SU-DHL-6 (cell line): Measurements from ENCODE around the gene SAPCD2.

ENCODE experiments used
- CTCF ChIP-seq: fragments of 200-600 bp; sonication (generic); IDR thresholded peaks from one replicate; pipeline ENCODE4 v1.5.1; 2017; ENCODE audit warnings: antibody characterized with exemption, mild to moderate bottlenecking, low read length, moderate library complexity; ENCODE audit not compliant: insufficient read depth, poor library complexity, severe bottlenecking
- EZH2phosphoT487 ChIP-seq: fragments of 200-600 bp; sonication (generic), shearing (Covaris generic); conservative IDR thresholded peaks from 2 replicates; pipeline ENCODE4 v1.6.1; 2018; ENCODE audit warnings: mild to moderate bottlenecking, antibody characterized with exemption, low read length, moderate library complexity, mixed read lengths

GRCh38 chr9:137089232-137089947 is 19.0 kb upstream of the SAPCD2 start:
- TF ChIP-seq CTCF (no peak), EZH2phosphoT487 (no peak)
